Measurements from ENCODE around the gene ATP2B3.

DNA sequence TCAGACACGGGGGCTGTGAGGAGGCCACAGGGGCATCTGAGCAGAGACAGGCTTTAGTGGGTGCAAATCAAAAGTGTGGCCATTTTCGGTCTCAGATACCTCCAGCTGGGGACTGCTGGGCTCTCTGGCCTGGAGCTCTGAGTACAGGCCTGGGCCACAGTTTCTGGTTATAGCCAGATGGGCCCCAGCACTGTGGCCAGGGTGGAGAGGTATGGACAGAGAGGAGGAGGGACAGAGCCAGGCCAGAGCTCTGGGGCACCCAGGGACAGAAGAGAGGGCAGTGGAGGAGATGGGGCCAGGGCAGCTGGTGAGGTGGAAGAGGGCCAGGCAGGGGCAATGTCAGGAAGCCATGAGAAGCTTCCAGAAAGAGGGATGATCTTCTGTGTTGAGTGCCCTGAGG is 61.4 kb downstream of the ATP2B3 start:
- TF ChIP-seq POLR2AphosphoS5 (IDR thresholded peaks at IDR 0.05; ENCODE audit: borderline replicate concordance, low read depth, low read length): no peak
- no peak for TF ChIP-seq EZH2 (IDR thresholded peaks at IDR 0.05)

Measured in SK-N-MC (cell line).